Measurements from ENCODE around the gene CSNK1A1. TPM values are rescaled to one million over a fixed set of nuclear protein-coding genes. Genes with fewer than 3 reads are reported as not detected.
"Not testable (repeated sequence)": the region's sequence is repeated elsewhere in the genome, so short reads cannot be mapped to it uniquely, and the experiment has no call there.

CSNK1A1 gene
- total RNA-seq, 1 donor from 2014 or later = 133 TPM

GRCh38 chr5:149466457-149466972 lies 84.7 kb downstream of the CSNK1A1 start:
- H3K27ac Mint-ChIP-seq = no peak overlapping the region
- DNase-seq (no peak), ATAC-seq (ENCODE audit: low read depth) (no peak)
- no peaks in the 10 kb centered on the region for H3K9me3 Mint-ChIP-seq
- TF ChIP-seq CTCF (IDR thresholded peaks at IDR 0.05) = no peak
- H3K36me3 Mint-ChIP-seq (ENCODE audit: low read depth) = no peaks in the 10 kb centered on the region
- H3K4me3 Mint-ChIP-seq = no peak overlapping the region
- no peaks in the 10 kb centered on the region for H3K27me3 Mint-ChIP-seq
- peaks cover 5% of the 10 kb centered on the region for H3K4me1 Mint-ChIP-seq
- ChIA-PET POLR2A (no interaction called here), CTCF (interaction anchor here (0.6 kb wide), 1 partner anchor 50 kb away, joined by 3 read pairs; no protein-coding TSS in a partner anchor)
- intact Hi-C loops (cut with micrococcal nuclease) = no loop called here

- Mint-ChIP-seq H3K4me3 (no peak overlapping the region), H3K4me1 (peaks cover 5% of the 10 kb centered on the region)
- intact Hi-C loops (cut with micrococcal nuclease) = no loop called here
Observed at GRCh38 chr5:149464796-149465489, 86.3 kb downstream of the CSNK1A1 start.

GRCh38 chr5:149461907-149462306 lies 89.3 kb downstream of the CSNK1A1 start:
- intact Hi-C loops (cut with micrococcal nuclease); H3K36me3 Mint-ChIP-seq (ENCODE audit: low read depth): not testable (repeated sequence)

More at GRCh38 chr5:149464796-149465489, 86.3 kb downstream of the CSNK1A1 start:
- POLR2A ChIA-PET = no interaction called here
- H3K9me3 Mint-ChIP-seq = no peaks in the 10 kb centered on the region
- no peak for DNase-seq
- H3K27me3 Mint-ChIP-seq = no peaks in the 10 kb centered on the region
- H3K27ac Mint-ChIP-seq = no peak overlapping the region
- CTCF ChIA-PET = no interaction called here
- no peaks in the 10 kb centered on the region for H3K36me3 Mint-ChIP-seq (ENCODE audit: low read depth)
- TF ChIP-seq CTCF (IDR thresholded peaks at IDR 0.05) = no peak
- ATAC-seq (ENCODE audit: low read depth) = no peak

GRCh38 chr5:149459891-149460290 lies 91.3 kb downstream of the CSNK1A1 start:
- peaks cover 5% of the 10 kb centered on the region for H3K4me1 Mint-ChIP-seq
- no peaks in the 10 kb centered on the region for H3K36me3 Mint-ChIP-seq (ENCODE audit: low read depth)
- TF ChIP-seq CTCF (IDR thresholded peaks at IDR 0.05) = no peak
- DNase-seq (no peak), ATAC-seq (ENCODE audit: low read depth) (no peak)
- no peak overlapping the region for H3K4me3 Mint-ChIP-seq
- ChIA-PET CTCF (no interaction called here), POLR2A (no interaction called here)
- H3K27me3 Mint-ChIP-seq = no peaks in the 10 kb centered on the region
- intact Hi-C loops (cut with micrococcal nuclease) = no loop called here
- H3K27ac Mint-ChIP-seq = no peak overlapping the region
- H3K9me3 Mint-ChIP-seq = no peaks in the 10 kb centered on the region

More at GRCh38 chr5:149461907-149462306, 89.3 kb downstream of the CSNK1A1 start:
- H3K4me3 Mint-ChIP-seq; DNase-seq; POLR2A ChIA-PET; CTCF ChIA-PET; H3K27me3 Mint-ChIP-seq; H3K27ac Mint-ChIP-seq; H3K4me1 Mint-ChIP-seq; H3K9me3 Mint-ChIP-seq; ATAC-seq (ENCODE audit: low read depth): not testable (repeated sequence)

GRCh38 chr5:149457393-149457763 lies 93.9 kb downstream of the CSNK1A1 start:
- TF ChIP-seq CTCF (IDR thresholded peaks at IDR 0.05) = no peak
- no peak for DNase-seq
- ATAC-seq (ENCODE audit: low read depth) = no peak
- no peaks in the 10 kb centered on the region for H3K27me3 Mint-ChIP-seq
- ChIA-PET POLR2A (no interaction called here), CTCF (no interaction called here)
- no peaks in the 10 kb centered on the region for H3K36me3 Mint-ChIP-seq (ENCODE audit: low read depth)
- no peak overlapping the region for H3K4me3 Mint-ChIP-seq
- no peaks in the 10 kb centered on the region for H3K9me3 Mint-ChIP-seq
- intact Hi-C loops (cut with micrococcal nuclease) = no loop called here
- no peak overlapping the region for H3K27ac Mint-ChIP-seq
- no peaks in the 10 kb centered on the region for H3K4me1 Mint-ChIP-seq
